WERI-Rb-1 (cell line): ENCODE measurements around the gene FBLN2.

Experiments
- DNase-seq: peaks from one replicate; pipeline ENCODE4 v3.0.0-alpha.2; 2020
- H3K27ac ChIP-seq: fragments of 250-450 bp; sonication (Bioruptor Pico); 2 replicates; pipeline ENCODE4 v1.5.1; 2020; ENCODE audit warnings: mild to moderate bottlenecking, moderate library complexity
- H3K27me3 ChIP-seq: fragments of 250-450 bp; sonication (Bioruptor Pico); 2 replicates; pipeline ENCODE4 v1.5.1; 2021; ENCODE audit warnings: mild to moderate bottlenecking, low read depth, moderate library complexity; ENCODE audit not compliant: insufficient read depth, severe bottlenecking
- H3K36me3 ChIP-seq: fragments of 250-450 bp; sonication (Bioruptor Pico); 2 replicates; pipeline ENCODE4 v1.5.1; 2020; ENCODE audit warnings: mild to moderate bottlenecking, moderate library complexity
- H3K4me3 ChIP-seq: 2 replicates; pipeline ENCODE4 v1.5.1; 2011; ENCODE audit warnings: low read depth, mild to moderate bottlenecking, control low read depth, low read length
- H3K9me3 ChIP-seq: fragments of 250-450 bp; sonication (Bioruptor Pico); 2 replicates; pipeline ENCODE4 v1.5.1; 2021; ENCODE audit warnings: mild to moderate bottlenecking, moderate library complexity; ENCODE audit not compliant: severe bottlenecking
- CTCF ChIP-seq: IDR thresholded peaks from 2 replicates; pipeline ENCODE4 v1.5.1; 2011; ENCODE audit warnings: low read depth, mild to moderate bottlenecking, control low read depth, inconsistent platforms, low read length

FBLN2 gene

GRCh38 chr3:13623101-13623654 is 74.3 kb downstream of the FBLN2 start:
- H3K36me3 ChIP-seq = no peaks in the 10 kb centered on the region
- no peak for TF ChIP-seq CTCF
- no peak for DNase-seq
- no peaks in the 10 kb centered on the region for H3K9me3 ChIP-seq
- H3K4me3 ChIP-seq = no peak overlapping the region
- no peak overlapping the region for H3K27ac ChIP-seq
- H3K27me3 ChIP-seq = no peaks in the 10 kb centered on the region

GRCh38 chr3:13624021-13624420 is 75.1 kb downstream of the FBLN2 start:
- no peak for TF ChIP-seq CTCF
- Histone ChIP-seq H3K4me3 (no peak overlapping the region), H3K36me3 (no peaks in the 10 kb centered on the region), H3K27me3 (no peaks in the 10 kb centered on the region), H3K9me3 (no peaks in the 10 kb centered on the region), H3K27ac (no peak overlapping the region)
- DNase-seq = no peak

- Histone ChIP-seq H3K27ac (no peak overlapping the region), H3K4me3 (no peak overlapping the region), H3K36me3 (no peaks in the 10 kb centered on the region), H3K9me3 (no peaks in the 10 kb centered on the region), H3K27me3 (no peaks in the 10 kb centered on the region)
- no peak for TF ChIP-seq CTCF
- DNase-seq = no peak
These were observed 75.8 kb downstream of the FBLN2 start for GRCh38 chr3:13624671-13625125.

- H3K4me3 ChIP-seq = no peak overlapping the region
- TF ChIP-seq CTCF = no peak
- H3K27ac ChIP-seq = no peak overlapping the region
- no peaks in the 10 kb centered on the region for H3K27me3 ChIP-seq
- no peak for DNase-seq
- H3K9me3 ChIP-seq = no peaks in the 10 kb centered on the region
- H3K36me3 ChIP-seq = no peaks in the 10 kb centered on the region
These were observed 77.5 kb downstream of the FBLN2 start for GRCh38 chr3:13626396-13626795.

GRCh38 chr3:13626915-13627460 is 78.1 kb downstream of the FBLN2 start:
- Histone ChIP-seq H3K27me3 (no peaks in the 10 kb centered on the region), H3K4me3 (no peak overlapping the region), H3K27ac (no peak overlapping the region), H3K36me3 (no peaks in the 10 kb centered on the region), H3K9me3 (no peaks in the 10 kb centered on the region)
- DNase-seq = no peak
- no peak for TF ChIP-seq CTCF

GRCh38 chr3:13627681-13628080 is 78.8 kb downstream of the FBLN2 start:
- no peaks in the 10 kb centered on the region for H3K9me3 ChIP-seq
- DNase-seq = no peak
- no peaks in the 10 kb centered on the region for H3K27me3 ChIP-seq
- no peak overlapping the region for H3K4me3 ChIP-seq
- no peak for TF ChIP-seq CTCF
- no peak overlapping the region for H3K27ac ChIP-seq
- no peaks in the 10 kb centered on the region for H3K36me3 ChIP-seq
